Ectodermal cell (in vitro differentiated cells): ENCODE data around the gene CD33.

ENCODE experiments used
- H3K27ac ChIP-seq: 2 replicates; pipeline ENCODE4 v1.7.0; 2013; ENCODE audit warnings: mild to moderate bottlenecking, low read depth, low read length; ENCODE audit not compliant: insufficient read depth, poor library complexity, severe bottlenecking
- H3K27me3 ChIP-seq: 2 replicates; pipeline ENCODE4 v1.7.0; 2013; ENCODE audit warnings: mild to moderate bottlenecking, low read length; ENCODE audit not compliant: insufficient read depth, control insufficient read depth, poor library complexity, severe bottlenecking
- H3K36me3 ChIP-seq: one replicate; pipeline ENCODE4 v1.7.0; 2013; ENCODE audit warnings: low read length; ENCODE audit not compliant: control insufficient read depth, insufficient read depth
- H3K4me1 ChIP-seq: one replicate; pipeline ENCODE4 v1.7.0; 2013; ENCODE audit warnings: low read length; ENCODE audit not compliant: control insufficient read depth, insufficient read depth
- H3K4me3 ChIP-seq: 2 replicates; pipeline ENCODE4 v1.7.0; 2013; ENCODE audit warnings: low read depth, low read length, control low read depth; ENCODE audit not compliant: insufficient read depth
- H3K9me3 ChIP-seq: 2 replicates; pipeline ENCODE4 v1.7.0; 2013; ENCODE audit warnings: mild to moderate bottlenecking, low read length, moderate library complexity; ENCODE audit not compliant: control insufficient read depth
- WGBS, 2 experiments: methylation state at CpG; one replicate each; pipeline ENCODE4 v1.1.7; 2013; ENCODE audit warnings: missing lambda C conversion rate in 2 of 2; 5-methylcytosine and 5-hydroxymethylcytosine counted together

The CD33 gene

GRCh38 chr19:51285682-51286081 is 60.8 kb downstream of the CD33 start:
- H3K36me3 ChIP-seq = no peaks in the 10 kb centered on the region
- 95 to 100% methylated on average over 2 to 3 of the region's 3 CpGs for WGBS, 2 experiments

More at GRCh38 chr19:51285682-51286081, 60.8 kb downstream of the CD33 start:
- no peaks in the 10 kb centered on the region for H3K4me1 ChIP-seq
- no peak overlapping the region for H3K27ac ChIP-seq
- H3K9me3 ChIP-seq = no peaks in the 10 kb centered on the region
- H3K4me3 ChIP-seq = no peak overlapping the region
- no peaks in the 10 kb centered on the region for H3K27me3 ChIP-seq
